Epithelial cell of alveolus of lung (primary cell): ENCODE data around the gene LINC00305. TPM values are rescaled to one million over a fixed set of nuclear protein-coding genes. Genes with fewer than 3 reads are reported as not detected.

ENCODE experiments used
- total RNA-seq: library from RNA; depleted of rRNA; stranded (reverse); fragments of >200 nt; gene quantifications from 2 replicates; pipeline ENCODE4 v1.2.1, GENCODE V29; 2015

The LINC00305 gene
- not detected in 2 replicates for total RNA-seq

DNA sequence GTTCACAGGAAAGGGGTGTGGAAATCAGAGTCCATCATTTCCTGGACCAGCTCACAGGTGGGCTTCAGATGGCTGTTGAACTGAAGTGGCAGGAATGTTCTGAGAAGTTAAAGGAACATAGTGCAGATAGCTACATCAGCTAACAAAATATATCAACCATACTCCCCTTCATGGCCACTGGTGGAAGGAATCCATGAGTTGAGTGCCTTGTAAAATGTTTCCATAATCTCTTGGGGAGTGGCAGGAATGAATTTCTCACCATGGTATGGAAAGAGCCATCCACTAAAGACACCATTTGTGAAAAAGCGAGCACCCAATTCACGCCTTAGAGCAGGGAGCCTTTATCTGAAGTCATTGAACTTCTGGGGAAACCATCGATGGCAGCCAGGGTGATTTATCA lies at the start of gene LINC00305:
Gene LINC00305 (minus strand): TSS at position 101 of the 400 bp plus-strand sequence.

Other genes starting within 250 kb of the LINC00305 start
- gene SERPINB10, start 241.1 kb downstream of the LINC00305 start, total RNA-seq = not detected in 2 replicates
- 0.16 and 0.78 TPM in 2 replicates for gene HMSD, start 199.8 kb downstream of the LINC00305 start, total RNA-seq
- 1.4 and 15.6 TPM in 2 replicates for gene SERPINB8, start 179.0 kb downstream of the LINC00305 start, total RNA-seq